Measurements from ENCODE around the gene UCHL5. TPM values are rescaled to one million over a fixed set of nuclear protein-coding genes. Genes with fewer than 3 reads are reported as not detected.

The UCHL5 gene, protein sequence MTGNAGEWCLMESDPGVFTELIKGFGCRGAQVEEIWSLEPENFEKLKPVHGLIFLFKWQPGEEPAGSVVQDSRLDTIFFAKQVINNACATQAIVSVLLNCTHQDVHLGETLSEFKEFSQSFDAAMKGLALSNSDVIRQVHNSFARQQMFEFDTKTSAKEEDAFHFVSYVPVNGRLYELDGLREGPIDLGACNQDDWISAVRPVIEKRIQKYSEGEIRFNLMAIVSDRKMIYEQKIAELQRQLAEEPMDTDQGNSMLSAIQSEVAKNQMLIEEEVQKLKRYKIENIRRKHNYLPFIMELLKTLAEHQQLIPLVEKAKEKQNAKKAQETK
- 38.3 and 40.3 TPM in 2 replicates for total RNA-seq

DNA sequence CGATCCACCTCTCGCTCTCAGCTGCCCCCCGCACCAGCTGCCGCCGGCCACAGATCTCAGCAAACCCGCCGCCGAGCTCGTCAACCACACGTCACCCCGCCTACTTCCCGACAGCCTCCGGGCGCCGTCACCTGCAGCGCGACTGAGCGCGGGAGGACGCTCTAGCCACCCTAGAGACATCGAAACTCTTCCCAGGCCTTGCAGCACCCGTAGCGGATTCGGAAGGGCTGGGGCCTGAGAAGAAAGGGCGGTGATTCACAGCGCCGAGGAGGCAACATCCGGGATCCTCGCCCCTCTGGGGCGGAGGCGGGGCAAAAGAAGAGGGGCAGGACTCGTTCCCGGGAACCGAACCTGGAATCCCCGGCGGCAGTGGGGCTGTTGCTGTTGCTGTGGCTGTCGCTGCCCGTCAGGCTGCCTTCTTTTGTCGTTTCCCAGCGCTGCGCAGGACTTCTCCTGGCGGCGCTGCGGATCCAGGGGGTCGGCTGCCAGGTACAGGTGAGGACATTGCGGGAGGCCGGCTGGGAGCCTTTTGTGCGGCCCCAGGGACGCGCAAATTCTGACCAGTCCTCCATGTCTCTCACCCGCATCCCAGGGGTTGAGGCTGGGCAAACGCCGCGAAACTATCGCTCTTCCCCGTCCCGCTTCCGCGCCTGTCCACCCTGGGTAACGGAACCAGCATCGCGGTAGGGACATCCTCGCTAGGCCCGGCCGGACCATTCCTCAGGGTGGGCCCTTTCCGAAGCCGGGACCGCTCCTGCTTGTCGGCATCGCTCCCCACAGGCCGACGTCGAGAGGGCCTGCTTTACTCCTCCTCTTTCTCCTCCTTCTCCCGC, at the start of gene UCHL5, which contains the start of gene RO60:
Gene UCHL5 (minus strand): TSS at position 79 of the 833 bp plus-strand sequence. CDS start 100 bp downstream, outside the sequence.
Gene RO60 (plus strand): TSS at position 331 of the 833 bp plus-strand sequence. CDS start 9,443 bp downstream, outside the sequence.

DNA sequence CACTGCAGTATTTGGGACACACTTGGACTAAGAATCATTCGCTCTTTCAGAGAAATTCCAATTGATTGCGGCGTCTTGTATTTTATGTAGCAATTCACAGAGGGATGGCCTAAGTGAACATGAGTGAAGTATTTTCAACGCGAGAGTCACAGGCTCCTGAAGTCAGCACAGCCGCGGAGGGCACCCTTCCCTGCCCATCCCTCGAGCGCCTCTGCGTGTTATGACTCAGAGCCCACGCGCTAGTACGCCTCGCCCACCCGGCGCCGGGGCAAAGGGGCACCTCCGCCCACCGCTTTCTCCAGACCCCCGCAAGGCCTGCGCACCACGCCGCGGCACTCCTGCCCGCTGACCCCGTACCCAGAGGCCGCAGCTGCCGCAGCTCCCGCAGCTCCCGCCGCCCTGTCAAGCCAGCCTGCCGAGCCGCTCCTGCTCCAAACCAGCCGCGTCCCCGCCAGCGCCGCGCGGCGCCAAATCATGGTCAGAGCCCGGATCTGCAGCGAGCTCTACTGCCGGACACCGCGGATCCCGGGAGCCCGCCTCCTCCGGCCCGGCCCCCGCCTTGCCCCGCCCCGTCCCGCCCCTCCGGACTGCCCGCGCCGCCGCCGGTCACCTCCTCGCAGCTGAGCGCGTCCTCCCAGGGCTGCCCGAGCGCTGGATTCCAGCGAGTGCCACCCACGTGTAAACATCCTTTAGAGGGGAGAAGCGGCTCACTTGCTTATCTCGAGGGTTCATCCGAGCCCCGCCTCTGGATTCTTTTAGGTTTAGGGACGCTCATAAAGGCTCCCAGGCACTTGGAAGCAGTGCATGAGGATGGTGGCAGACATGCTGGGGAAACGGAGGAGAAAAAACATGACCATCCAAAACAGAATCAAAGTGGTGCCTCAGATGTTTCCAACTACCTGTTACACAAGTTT, 46.0 kb upstream of the UCHL5 start, which contains the start of gene GLRX2:
Gene GLRX2 (minus strand): TSS at position 508 of the 914 bp plus-strand sequence. CDS start 32 bp downstream, at position 476.

Other genes starting within 250 kb of the UCHL5 start
- 142 and 147 TPM in 2 replicates for gene RO60, start 252 bp upstream of the UCHL5 start, total RNA-seq
- gene GLRX2, start 46.1 kb upstream of the UCHL5 start, total RNA-seq = 8.1 and 15.2 TPM in 2 replicates
- gene CDC73, start 62.7 kb upstream of the UCHL5 start, total RNA-seq = 20.5 and 21.3 TPM in 2 replicates
- not detected in 2 replicates for gene B3GALT2, start 127.3 kb upstream of the UCHL5 start, total RNA-seq

Data from epithelial cell of umbilical artery (primary cell).